Endodermal cell (in vitro differentiated cells): ENCODE results near the gene TBC1D23. TPM values are rescaled to one million over a fixed set of nuclear protein-coding genes. Genes with fewer than 3 reads are reported as not detected.

ENCODE experiments used
- DNase-seq: peaks from one replicate; pipeline ENCODE4 v3.0.0-alpha.2; 2017
- H3K27ac ChIP-seq: 2 replicates; pipeline ENCODE4 v1.5.1; 2013; ENCODE audit warnings: mild to moderate bottlenecking, low read depth, low read length, moderate library complexity
- H3K27me3 ChIP-seq: 2 replicates; pipeline ENCODE4 v1.6.1; 2013; ENCODE audit warnings: mild to moderate bottlenecking, low read length, moderate library complexity; ENCODE audit not compliant: insufficient read depth, control insufficient read depth, poor library complexity, severe bottlenecking
- H3K36me3 ChIP-seq: 2 replicates; pipeline ENCODE4 v1.7.0; 2013; ENCODE audit warnings: mild to moderate bottlenecking, low read length, moderate library complexity; ENCODE audit not compliant: control insufficient read depth, insufficient read depth
- H3K4me1 ChIP-seq: one replicate; pipeline ENCODE4 v1.7.0; 2013; ENCODE audit warnings: low read length; ENCODE audit not compliant: control insufficient read depth, insufficient read depth
- H3K4me3 ChIP-seq: 2 replicates; pipeline ENCODE4 v1.5.1; 2013; ENCODE audit warnings: mild to moderate bottlenecking, low read length, moderate library complexity
- H3K9ac ChIP-seq: 2 replicates; pipeline ENCODE4 v1.6.1; 2013; ENCODE audit warnings: mild to moderate bottlenecking, low read length, moderate library complexity; ENCODE audit not compliant: poor library complexity, severe bottlenecking; ENCODE audit errors: extremely low read depth
- H3K9me3 ChIP-seq: 2 replicates; pipeline ENCODE4 v1.6.1; 2013; ENCODE audit warnings: mild to moderate bottlenecking, low read length, moderate library complexity; ENCODE audit not compliant: control insufficient read depth
- H3K27ac Mint-ChIP-seq: 2 replicates; pipeline ENCODE4 v1.8.0; 2020; ENCODE audit warnings: mixed read lengths
- H3K27me3 Mint-ChIP-seq: 2 replicates; pipeline ENCODE4 v1.8.0; 2021; ENCODE audit warnings: mild to moderate bottlenecking, mixed read lengths; ENCODE audit not compliant: insufficient read depth
- H3K36me3 Mint-ChIP-seq: 2 replicates; pipeline ENCODE4 v1.8.0; 2020; ENCODE audit warnings: low read depth, mixed read lengths
- H3K4me1 Mint-ChIP-seq: 2 replicates; pipeline ENCODE4 v1.8.0; 2020; ENCODE audit warnings: mixed read lengths
- H3K4me3 Mint-ChIP-seq: 2 replicates; pipeline ENCODE4 v1.8.0; 2020; ENCODE audit warnings: mild to moderate bottlenecking, moderate library complexity, mixed read lengths
- H3K9me3 Mint-ChIP-seq: 2 replicates; pipeline ENCODE4 v1.8.0; 2020; ENCODE audit warnings: mild to moderate bottlenecking, mixed read lengths
- CTCF ChIP-seq: fragments of 200-600 bp; sonication (generic); conservative IDR thresholded peaks from 2 replicates; pipeline ENCODE4 v1.5.0; 2021; ENCODE audit warnings: antibody characterized with exemption, mild to moderate bottlenecking
- WGBS, 2 experiments: methylation state at CpG; one replicate each; pipeline versions ENCODE4 v1.1.5 to v1.1.7; 2013; ENCODE audit warnings: missing lambda C conversion rate in 2 of 2, mixed read lengths in 1 of 2; ENCODE audit not compliant: insufficient coverage in 1 of 2, insufficient read length in 1 of 2; 5-methylcytosine and 5-hydroxymethylcytosine counted together
- total RNA-seq, 2 donors: library from RNA; stranded (reverse); fragmentation: NEBNext Ultra II Directional in 1 of 2; extraction: Animal tissue kit (Norgen Biotek cat#: 25700) in 1 of 2; gene quantifications; 2 replicates in 1 of 2; 3 replicates in 1 of 2; pipeline ENCODE4 v1.2.1, GENCODE V29; 2021

Gene TBC1D23
- total RNA-seq, 2 donors from 2014 or later: 30.9 to 32.0 TPM

GRCh38 chr3:100297784-100298183 is 37.0 kb downstream of the TBC1D23 start:
- no peak for TF ChIP-seq CTCF
- WGBS, 2 experiments: 87% methylated on average over 2 of the region's 2 CpGs; no CpG with 5 or more reads in 1 of the 2 experiments

GRCh38 chr3:100299016-100299415 is 38.2 kb downstream of the TBC1D23 start:
- no peak overlapping the region for H3K4me3 Mint-ChIP-seq
- H3K36me3 Mint-ChIP-seq: peaks cover 42% of the 10 kb centered on the region
- no peaks in the 10 kb centered on the region for H3K27me3 Mint-ChIP-seq
- Histone ChIP-seq H3K9ac (no peak overlapping the region), H3K36me3 (peaks cover 68% of the 10 kb centered on the region), H3K9me3 (no peaks in the 10 kb centered on the region), H3K27me3 (no peaks in the 10 kb centered on the region), H3K27ac (no peak overlapping the region), H3K4me3 (no peak overlapping the region), H3K4me1 (no peaks in the 10 kb centered on the region)
- no peaks in the 10 kb centered on the region for H3K4me1 Mint-ChIP-seq
- TF ChIP-seq CTCF: no peak
- H3K27ac Mint-ChIP-seq: no peak overlapping the region
- 90 to 100% methylated on average over 1 to 4 of the region's 4 CpGs for WGBS, 2 experiments
- H3K9me3 Mint-ChIP-seq: no peaks in the 10 kb centered on the region
- DNase-seq: no peak

More at GRCh38 chr3:100297784-100298183, 37.0 kb downstream of the TBC1D23 start:
- Mint-ChIP-seq H3K9me3 (no peaks in the 10 kb centered on the region), H3K36me3 (peaks cover 42% of the 10 kb centered on the region), H3K27ac (no peak overlapping the region), H3K4me1 (no peaks in the 10 kb centered on the region), H3K27me3 (no peaks in the 10 kb centered on the region), H3K4me3 (no peak overlapping the region)
- no peak overlapping the region for H3K9ac ChIP-seq
- no peak for DNase-seq
- H3K9me3 ChIP-seq: no peaks in the 10 kb centered on the region
- no peak overlapping the region for H3K27ac ChIP-seq
- no peak overlapping the region for H3K4me3 ChIP-seq
- H3K4me1 ChIP-seq: no peaks in the 10 kb centered on the region
- no peaks in the 10 kb centered on the region for H3K27me3 ChIP-seq
- peaks cover 68% of the 10 kb centered on the region for H3K36me3 ChIP-seq

GRCh38 chr3:100306695-100307094 is 45.9 kb downstream of the TBC1D23 start:
- Mint-ChIP-seq H3K4me3 (no peak overlapping the region), H3K36me3 (peaks cover 19% of the 10 kb centered on the region), H3K27me3 (no peaks in the 10 kb centered on the region), H3K27ac (no peak overlapping the region), H3K4me1 (no peaks in the 10 kb centered on the region), H3K9me3 (no peaks in the 10 kb centered on the region)
- H3K4me3 ChIP-seq: no peak overlapping the region
- no peaks in the 10 kb centered on the region for H3K4me1 ChIP-seq
- H3K9me3 ChIP-seq: no peaks in the 10 kb centered on the region
- H3K27ac ChIP-seq: no peak overlapping the region
- WGBS, 2 experiments: 85 to 100% methylated on average over 1 of the region's 1 CpG
- no peaks in the 10 kb centered on the region for H3K27me3 ChIP-seq
- DNase-seq: no peak
- TF ChIP-seq CTCF: no peak
- no peak overlapping the region for H3K9ac ChIP-seq
- peaks cover 45% of the 10 kb centered on the region for H3K36me3 ChIP-seq
